ENCODE results near the gene CCNYL1. TPM values are rescaled to one million over a fixed set of nuclear protein-coding genes. Genes with fewer than 3 reads are reported as not detected.
"Not testable (repeated sequence)": the region's sequence is repeated elsewhere in the genome, so short reads cannot be mapped to it uniquely, and the experiment has no call there.

CCNYL1 gene
- total and polyA plus RNA-seq, 4 experiments from 2014 or later: 1.00 to 10.5 (median 6.0) TPM

DNA sequence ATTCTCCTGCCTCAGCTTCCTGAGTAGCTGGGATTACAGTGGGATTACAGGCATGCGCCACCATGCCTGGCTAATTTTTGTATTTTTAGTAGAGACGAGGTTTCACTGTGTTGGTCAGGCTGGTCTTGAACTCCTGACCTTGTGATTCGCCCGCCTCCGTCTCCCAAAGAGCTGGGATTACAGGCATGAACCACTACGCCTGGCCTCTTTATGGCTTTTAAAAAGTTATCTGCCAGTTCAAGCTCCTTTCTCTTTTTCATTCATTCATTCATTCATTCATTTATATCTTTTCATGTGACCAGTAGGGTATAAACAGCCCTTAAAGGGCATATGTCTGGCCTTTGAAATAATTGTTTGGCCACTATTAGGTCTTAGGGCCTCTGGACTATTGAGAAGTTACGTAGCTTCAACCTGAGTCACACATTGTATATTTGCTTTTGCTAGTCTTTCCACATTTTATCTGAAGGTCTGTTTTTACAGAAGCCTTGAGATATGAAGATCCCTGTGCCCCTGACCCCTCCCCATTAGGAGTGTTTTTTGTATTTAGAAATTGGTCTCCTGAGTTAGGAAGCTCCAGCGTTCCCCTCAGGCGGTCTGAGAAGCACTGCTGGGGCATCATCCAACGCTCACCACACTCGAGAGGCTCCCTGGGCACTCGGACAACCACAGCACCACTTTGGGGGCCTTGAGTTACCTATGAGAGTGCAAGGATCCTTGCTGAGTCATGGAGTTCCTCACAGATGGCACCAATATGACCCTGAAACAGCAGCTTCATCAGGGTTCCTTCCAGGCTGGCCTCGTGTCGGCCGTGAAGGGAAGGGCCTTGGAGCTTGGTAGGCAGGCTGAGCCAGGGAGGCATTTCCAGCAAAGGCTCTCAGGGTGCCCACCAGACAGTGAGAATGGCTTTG lies 36.5 kb downstream of the CCNYL1 start:
- Mint-ChIP-seq H3K27me3 (no peaks in the 10 kb centered on the region), H3K4me3 (no peak overlapping the region), H3K4me1 (no peaks in the 10 kb centered on the region), H3K36me3 (peaks cover 19 to 28% of the 10 kb centered on the region in 2 donors), H3K9me3 (no peaks in the 10 kb centered on the region), H3K27ac (no peak overlapping the region)
- Histone ChIP-seq H3K27me3 (ENCODE audit: insufficient read depth, low read length) (no peaks in the 10 kb centered on the region), H3K4me1 (ENCODE audit: insufficient read depth, low read length) (no peaks in the 10 kb centered on the region), H3K9me3 (ENCODE audit: control insufficient read depth in 1 of 2, low read length in 2 of 2) (no peaks in the 10 kb centered on the region), H3K4me3 (ENCODE audit: low read length in 2 of 2) (no peak overlapping the region), H3K36me3 (ENCODE audit: insufficient read depth, low read length) (peaks cover 13% of the 10 kb centered on the region), H3K27ac (ENCODE audit: low read depth, low read length) (no peak overlapping the region)
- DNase-seq: no peak
- ChIA-PET CTCF (ENCODE audit: partially characterized antibody) (interaction anchor here (2.6 to 5.5 kb wide), 3 partner anchors 226 to 323 kb away, joined by 18 to 50 read pairs (median 34); no protein-coding TSS in a partner anchor), POLR2A (ENCODE audit: partially characterized antibody) (interaction anchor here (1.3 kb wide), 1 partner anchor 18 kb away, joined by 3 read pairs; no protein-coding TSS in a partner anchor)
- intact Hi-C loops (cut with micrococcal nuclease): loop anchor here (2.0 kb wide), 1 partner anchor 225 kb away; no protein-coding TSS in a partner anchor

DNA sequence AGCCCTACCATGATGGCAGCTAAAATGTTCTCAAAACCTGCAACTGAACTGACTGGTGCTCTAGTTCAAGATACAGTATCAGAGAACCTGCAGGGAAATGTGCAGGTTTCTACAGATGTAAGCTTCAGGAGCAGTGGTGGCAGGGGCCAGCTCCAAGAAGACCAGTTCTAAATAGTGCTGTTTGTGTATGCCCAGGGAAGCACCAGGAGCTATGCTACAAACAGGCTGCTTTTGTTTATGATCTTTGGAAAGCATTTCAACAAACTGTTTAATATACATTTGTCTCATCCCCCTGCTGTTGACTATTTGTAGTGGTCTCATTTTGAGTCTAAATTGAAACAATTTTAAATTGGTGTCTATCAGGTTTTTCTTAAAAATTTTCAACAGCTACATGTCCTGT lies 37.6 kb downstream of the CCNYL1 start:
- intact Hi-C loops (cut with micrococcal nuclease): no loop called here
- Histone ChIP-seq H3K4me3 (ENCODE audit: low read length in 2 of 2) (no peak overlapping the region), H3K4me1 (ENCODE audit: insufficient read depth, low read length) (no peaks in the 10 kb centered on the region), H3K27ac (ENCODE audit: low read depth, low read length) (no peak overlapping the region), H3K27me3 (ENCODE audit: insufficient read depth, low read length) (no peaks in the 10 kb centered on the region), H3K36me3 (ENCODE audit: insufficient read depth, low read length) (peaks cover 13% of the 10 kb centered on the region), H3K9me3 (ENCODE audit: control insufficient read depth in 1 of 2, low read length in 2 of 2) (no peaks in the 10 kb centered on the region)
- no peaks in the 10 kb centered on the region for H3K27me3 Mint-ChIP-seq
- no peak overlapping the region for H3K27ac Mint-ChIP-seq
- ChIA-PET CTCF (ENCODE audit: partially characterized antibody) (interaction anchor here (0.6 to 1.4 kb wide), 7 partner anchors 11 to 323 kb away, joined by 3 to 5 read pairs (median 3); no protein-coding TSS in a partner anchor), POLR2A (ENCODE audit: partially characterized antibody) (interaction anchor here (1.3 kb wide), 1 partner anchor 17 kb away, joined by 3 read pairs; no protein-coding TSS in a partner anchor)
- no peaks in the 10 kb centered on the region for H3K9me3 Mint-ChIP-seq
- H3K36me3 Mint-ChIP-seq: peaks cover 21 to 31% of the 10 kb centered on the region in 2 donors
- no peak for DNase-seq
- no peak overlapping the region for H3K4me3 Mint-ChIP-seq
- H3K4me1 Mint-ChIP-seq: no peaks in the 10 kb centered on the region

GRCh38 chr2:207749873-207750272 lies 38.4 kb downstream of the CCNYL1 start:
- intact Hi-C loops (cut with micrococcal nuclease): no loop called here
- Histone ChIP-seq H3K36me3 (ENCODE audit: insufficient read depth, low read length) (peaks cover 13% of the 10 kb centered on the region), H3K27me3 (ENCODE audit: insufficient read depth, low read length) (no peaks in the 10 kb centered on the region), H3K4me1 (ENCODE audit: insufficient read depth, low read length) (no peaks in the 10 kb centered on the region), H3K9me3 (ENCODE audit: control insufficient read depth in 1 of 2, low read length in 2 of 2) (no peaks in the 10 kb centered on the region), H3K27ac (ENCODE audit: low read depth, low read length) (no peak overlapping the region), H3K4me3 (ENCODE audit: low read length in 2 of 2) (no peak overlapping the region)
- Mint-ChIP-seq H3K27me3 (no peaks in the 10 kb centered on the region), H3K4me3 (no peak overlapping the region), H3K9me3 (no peaks in the 10 kb centered on the region), H3K36me3 (peaks cover 23 to 32% of the 10 kb centered on the region in 2 donors), H3K4me1 (no peaks in the 10 kb centered on the region), H3K27ac (no peak overlapping the region)
- POLR2A ChIA-PET (ENCODE audit: partially characterized antibody): no interaction called here
- no peak for DNase-seq
- CTCF ChIA-PET (ENCODE audit: partially characterized antibody): interaction anchor here (0.7 to 1.7 kb wide), 8 partner anchors 10 to 322 kb away, joined by 3 to 6 read pairs (median 4); no protein-coding TSS in a partner anchor

- ChIA-PET CTCF (ENCODE audit: partially characterized antibody) (interaction anchor here (0.7 to 1.7 kb wide), 4 partner anchors 56 to 322 kb away, joined by 4 to 6 read pairs (median 4); no protein-coding TSS in a partner anchor), POLR2A (ENCODE audit: partially characterized antibody) (no interaction called here)
- H3K9me3 Mint-ChIP-seq: no peaks in the 10 kb centered on the region
- no peaks in the 10 kb centered on the region for H3K9me3 ChIP-seq (ENCODE audit: control insufficient read depth in 1 of 2, low read length in 2 of 2)
- no peaks in the 10 kb centered on the region for H3K27me3 Mint-ChIP-seq
- intact Hi-C loops (cut with micrococcal nuclease): no loop called here
- no peaks in the 10 kb centered on the region for H3K4me1 ChIP-seq (ENCODE audit: insufficient read depth, low read length)
- no peak overlapping the region for H3K4me3 ChIP-seq (ENCODE audit: low read length in 2 of 2)
- no peak overlapping the region for H3K27ac Mint-ChIP-seq
- DNase-seq: no peak
- peaks cover 13% of the 10 kb centered on the region for H3K36me3 ChIP-seq (ENCODE audit: insufficient read depth, low read length)
- no peak overlapping the region for H3K27ac ChIP-seq (ENCODE audit: low read depth, low read length)
- no peak overlapping the region for H3K4me3 Mint-ChIP-seq
- H3K36me3 Mint-ChIP-seq: peaks cover 23 to 32% of the 10 kb centered on the region in 2 donors
- H3K4me1 Mint-ChIP-seq: no peaks in the 10 kb centered on the region
- no peaks in the 10 kb centered on the region for H3K27me3 ChIP-seq (ENCODE audit: insufficient read depth, low read length)
Measured at GRCh38 chr2:207750345-207750744, 38.9 kb downstream of the CCNYL1 start.

- Histone ChIP-seq H3K36me3 (ENCODE audit: insufficient read depth, low read length) (peaks cover 13% of the 10 kb centered on the region), H3K4me3 (ENCODE audit: low read length in 2 of 2) (no peak overlapping the region), H3K27me3 (ENCODE audit: insufficient read depth, low read length) (no peaks in the 10 kb centered on the region), H3K4me1 (ENCODE audit: insufficient read depth, low read length) (no peaks in the 10 kb centered on the region), H3K9me3 (ENCODE audit: control insufficient read depth in 1 of 2, low read length in 2 of 2) (no peaks in the 10 kb centered on the region), H3K27ac (ENCODE audit: low read depth, low read length) (no peak overlapping the region)
- intact Hi-C loops (cut with micrococcal nuclease): no loop called here
- H3K36me3 Mint-ChIP-seq: peaks cover 22 to 31% of the 10 kb centered on the region in 2 donors
- no peak overlapping the region for H3K4me3 Mint-ChIP-seq
- POLR2A ChIA-PET (ENCODE audit: partially characterized antibody): no interaction called here
- no peaks in the 10 kb centered on the region for H3K9me3 Mint-ChIP-seq
- CTCF ChIA-PET (ENCODE audit: partially characterized antibody): interaction anchor here (1.7 kb wide), 1 partner anchor 290 kb away, joined by 6 read pairs; no protein-coding TSS in a partner anchor
- no peak for DNase-seq
- no peaks in the 10 kb centered on the region for H3K4me1 Mint-ChIP-seq
- H3K27me3 Mint-ChIP-seq: no peaks in the 10 kb centered on the region
- H3K27ac Mint-ChIP-seq: no peak overlapping the region
Measured at GRCh38 chr2:207750876-207751275, 39.4 kb downstream of the CCNYL1 start.

- H3K36me3 Mint-ChIP-seq: peaks cover 10 to 22% of the 10 kb centered on the region in 2 donors
- H3K9me3 Mint-ChIP-seq; H3K4me1 Mint-ChIP-seq; H3K27me3 Mint-ChIP-seq; DNase-seq; H3K4me3 Mint-ChIP-seq; POLR2A ChIA-PET (ENCODE audit: partially characterized antibody); H3K27ac Mint-ChIP-seq; intact Hi-C loops (cut with micrococcal nuclease); CTCF ChIA-PET (ENCODE audit: partially characterized antibody); H3K36me3 ChIP-seq (ENCODE audit: insufficient read depth, low read length); H3K4me1 ChIP-seq (ENCODE audit: insufficient read depth, low read length); H3K27ac ChIP-seq (ENCODE audit: low read depth, low read length); H3K9me3 ChIP-seq (ENCODE audit: control insufficient read depth in 1 of 2, low read length in 2 of 2); H3K4me3 ChIP-seq (ENCODE audit: low read length in 2 of 2); H3K27me3 ChIP-seq (ENCODE audit: insufficient read depth, low read length): not testable (repeated sequence)
Measured at GRCh38 chr2:207753688-207754087, 42.2 kb downstream of the CCNYL1 start.

DNA sequence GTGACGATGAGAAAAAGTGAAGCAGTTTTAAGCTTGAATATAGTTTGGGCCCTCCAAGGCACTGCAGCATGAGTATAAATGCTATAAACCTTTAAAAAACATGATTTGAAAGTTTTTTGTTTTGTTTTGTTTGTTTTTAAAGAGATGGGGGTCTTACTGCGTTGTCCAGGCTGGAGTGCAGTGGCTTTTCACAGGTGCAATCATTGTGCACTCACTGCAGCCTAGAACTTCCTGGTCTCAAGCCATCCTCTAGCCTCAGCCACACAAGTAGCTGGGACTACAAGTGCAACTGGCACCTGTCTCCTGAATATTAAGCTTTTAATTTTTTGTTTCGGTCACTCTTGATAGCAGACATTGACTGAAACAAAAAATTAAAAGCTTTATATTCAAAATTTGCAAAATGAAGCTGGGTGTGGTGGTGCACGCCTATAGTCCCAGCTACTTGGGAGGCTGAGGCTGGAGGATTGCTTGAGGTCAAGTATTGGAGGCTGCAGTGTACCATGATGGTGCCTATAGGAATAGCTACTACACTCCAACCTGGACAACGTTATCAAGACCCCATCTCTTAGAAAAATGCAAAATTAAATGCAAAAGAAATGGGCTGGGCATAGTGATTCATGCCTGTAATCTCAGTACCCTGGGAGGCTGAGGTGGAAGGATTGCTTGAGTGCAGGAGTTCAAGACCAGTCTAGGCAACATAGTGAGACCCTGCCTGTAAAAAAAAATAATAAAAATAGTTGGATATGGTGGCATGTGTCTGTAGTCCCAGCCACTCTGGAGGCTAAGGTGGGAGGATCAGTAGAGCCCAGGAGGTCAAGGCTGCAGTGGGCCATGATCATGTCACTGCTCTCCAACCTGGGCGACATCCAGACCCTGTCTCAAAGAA lies 43.3 kb downstream of the CCNYL1 start:
- ChIA-PET POLR2A (ENCODE audit: partially characterized antibody) (no interaction called here), CTCF (ENCODE audit: partially characterized antibody) (no interaction called here)
- intact Hi-C loops (cut with micrococcal nuclease): no loop called here
- Histone ChIP-seq H3K4me1 (ENCODE audit: insufficient read depth, low read length) (no peaks in the 10 kb centered on the region), H3K9me3 (ENCODE audit: control insufficient read depth in 1 of 2, low read length in 2 of 2) (no peaks in the 10 kb centered on the region), H3K36me3 (ENCODE audit: insufficient read depth, low read length) (peaks cover 6% of the 10 kb centered on the region), H3K4me3 (ENCODE audit: low read length in 2 of 2) (no peak overlapping the region), H3K27ac (ENCODE audit: low read depth, low read length) (no peak overlapping the region), H3K27me3 (ENCODE audit: insufficient read depth, low read length) (no peaks in the 10 kb centered on the region)
- Mint-ChIP-seq H3K4me1 (no peaks in the 10 kb centered on the region), H3K4me3 (no peak overlapping the region), H3K27ac (no peak overlapping the region), H3K36me3 (peaks cover 10 to 17% of the 10 kb centered on the region in 2 donors), H3K9me3 (no peaks in the 10 kb centered on the region), H3K27me3 (no peaks in the 10 kb centered on the region)
- no peak for DNase-seq
